Smooth muscle cell (in vitro differentiated cells): Measurements from ENCODE around the gene ERBB2. TPM values are rescaled to one million over a fixed set of nuclear protein-coding genes. Genes with fewer than 3 reads are reported as not detected.

ENCODE experiments used
- DNase-seq: peaks from one replicate; lab custom pipeline; 2025; ENCODE audit not compliant: unreplicated experiment; lab: John Stamatoyannopoulos, UW
- H2AFZ ChIP-seq: fragments of 200-600 bp; sonication (generic); 2 replicates; pipeline ENCODE4 v1.6.0; 2016; ENCODE audit warnings: antibody characterized with exemption, low read depth, mild to moderate bottlenecking
- H3F3A ChIP-seq: fragments of 200-600 bp; sonication (generic); 2 replicates; pipeline ENCODE4 v1.6.0; 2017; ENCODE audit warnings: antibody characterized with exemption, low read depth
- H3K27ac ChIP-seq: fragments of 200-600 bp; sonication (generic); 2 replicates; pipeline ENCODE4 v1.5.1; 2016; ENCODE audit warnings: low read depth, mild to moderate bottlenecking
- H3K27me3 ChIP-seq: fragments of 200-600 bp; sonication (generic); 2 replicates; pipeline ENCODE4 v1.6.1; 2016; ENCODE audit warnings: low read depth, mild to moderate bottlenecking
- H3K36me3 ChIP-seq: fragments of 200-600 bp; sonication (generic); 2 replicates; pipeline ENCODE4 v1.5.1; 2016; ENCODE audit warnings: low read depth
- H3K4me1 ChIP-seq: fragments of 200-600 bp; sonication (generic); 2 replicates; pipeline ENCODE4 v1.5.1; 2016; ENCODE audit warnings: low read depth
- H3K4me2 ChIP-seq: fragments of 200-600 bp; sonication (generic); 2 replicates; pipeline ENCODE4 v1.6.0; 2016; ENCODE audit warnings: mild to moderate bottlenecking
- H3K4me3 ChIP-seq: fragments of 200-600 bp; sonication (generic); 2 replicates; pipeline ENCODE4 v1.5.1; 2016; ENCODE audit warnings: mild to moderate bottlenecking
- H3K79me2 ChIP-seq: fragments of 200-600 bp; sonication (generic); 2 replicates; pipeline ENCODE4 v1.6.0; 2016; ENCODE audit warnings: low read depth, mild to moderate bottlenecking
- H3K9ac ChIP-seq: fragments of 200-600 bp; sonication (generic); 2 replicates; pipeline ENCODE4 v1.6.0; 2016; ENCODE audit warnings: low read depth
- H3K9me3 ChIP-seq: fragments of 200-600 bp; sonication (generic); replicated peaks from 2 replicates; pipeline ENCODE4 v1.5.1; 2016; ENCODE audit warnings: low read depth
- H4K20me1 ChIP-seq: fragments of 200-600 bp; sonication (generic); 2 replicates; pipeline ENCODE4 v1.6.0; 2016; ENCODE audit warnings: low read depth
- WGBS: methylation state at CpG from one replicate; pipeline ENCODE4 v1.1.7; 2016; ENCODE audit warnings: low lambda C conversion rate; 5-methylcytosine and 5-hydroxymethylcytosine counted together
- polyA plus RNA-seq: library from polyadenylated mRNA; unstranded; fragments of >200 nt; fragmentation: Nextera tagmentation; extraction: Ambion mirVana; gene quantifications from 2 replicates; pipeline ENCODE4 v1.2.1, GENCODE V29; 2016
- total RNA-seq: library from RNA; depleted of rRNA; stranded (reverse); fragments of >200 nt; gene quantifications from 2 replicates; pipeline ENCODE4 v1.2.3, GENCODE V29; 2014
- TF ChIP-seq, protein P1 (sequence below): fragments of 200-600 bp; sonication (generic); IDR thresholded peaks from 2 replicates; pipeline ENCODE4 v1.5.1; 2017; ENCODE audit warnings: borderline replicate concordance, mild to moderate bottlenecking, antibody characterized with exemption; ENCODE audit not compliant: insufficient read depth, poor library complexity, severe bottlenecking

The ERBB2 gene
- total and polyA plus RNA-seq, 2 experiments from 2014 or later = 49.4 to 53.6 TPM

DNA sequence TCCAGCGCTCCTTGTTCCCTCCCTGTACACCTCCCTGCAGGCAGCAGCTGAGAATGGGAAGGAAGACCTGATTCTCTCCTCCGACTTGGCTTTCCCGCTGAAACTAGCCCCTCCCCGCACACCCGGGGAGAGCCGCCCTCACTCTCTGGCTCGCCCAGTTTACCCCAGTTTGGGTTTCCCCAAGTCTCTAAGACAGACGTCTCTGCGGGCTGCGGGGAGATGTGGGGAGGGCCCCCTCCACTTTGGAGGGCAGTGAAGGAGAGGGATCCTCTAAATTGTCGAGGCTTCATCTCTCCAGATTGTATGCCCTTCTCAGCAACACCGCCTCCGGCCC lies 38.7 kb downstream of the ERBB2 start:
- H3K4me3 ChIP-seq = peak overlapping the region; percentile 63
- H3K27me3 ChIP-seq = peaks cover 48% of the 10 kb centered on the region
- no peak overlapping the region for H3K27ac ChIP-seq
- no peaks in the 10 kb centered on the region for H4K20me1 ChIP-seq
- H3K4me2 ChIP-seq = peak overlapping the region; percentile 87
- no peaks in the 10 kb centered on the region for H3F3A ChIP-seq
- no peaks in the 10 kb centered on the region for H3K9me3 ChIP-seq
- H3K36me3 ChIP-seq = no peaks in the 10 kb centered on the region
- H3K9ac ChIP-seq = no peak overlapping the region
- TF ChIP-seq, protein P1, sequence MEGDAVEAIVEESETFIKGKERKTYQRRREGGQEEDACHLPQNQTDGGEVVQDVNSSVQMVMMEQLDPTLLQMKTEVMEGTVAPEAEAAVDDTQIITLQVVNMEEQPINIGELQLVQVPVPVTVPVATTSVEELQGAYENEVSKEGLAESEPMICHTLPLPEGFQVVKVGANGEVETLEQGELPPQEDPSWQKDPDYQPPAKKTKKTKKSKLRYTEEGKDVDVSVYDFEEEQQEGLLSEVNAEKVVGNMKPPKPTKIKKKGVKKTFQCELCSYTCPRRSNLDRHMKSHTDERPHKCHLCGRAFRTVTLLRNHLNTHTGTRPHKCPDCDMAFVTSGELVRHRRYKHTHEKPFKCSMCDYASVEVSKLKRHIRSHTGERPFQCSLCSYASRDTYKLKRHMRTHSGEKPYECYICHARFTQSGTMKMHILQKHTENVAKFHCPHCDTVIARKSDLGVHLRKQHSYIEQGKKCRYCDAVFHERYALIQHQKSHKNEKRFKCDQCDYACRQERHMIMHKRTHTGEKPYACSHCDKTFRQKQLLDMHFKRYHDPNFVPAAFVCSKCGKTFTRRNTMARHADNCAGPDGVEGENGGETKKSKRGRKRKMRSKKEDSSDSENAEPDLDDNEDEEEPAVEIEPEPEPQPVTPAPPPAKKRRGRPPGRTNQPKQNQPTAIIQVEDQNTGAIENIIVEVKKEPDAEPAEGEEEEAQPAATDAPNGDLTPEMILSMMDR = no peak
- peaks cover 16% of the 10 kb centered on the region for H3K4me1 ChIP-seq
- whole genome bisulfite sequencing = 2% methylated on average over 13 of the region's 13 CpGs
- no peak for DNase-seq
- no peak overlapping the region for H2AFZ ChIP-seq
- no peaks in the 10 kb centered on the region for H3K79me2 ChIP-seq

DNA sequence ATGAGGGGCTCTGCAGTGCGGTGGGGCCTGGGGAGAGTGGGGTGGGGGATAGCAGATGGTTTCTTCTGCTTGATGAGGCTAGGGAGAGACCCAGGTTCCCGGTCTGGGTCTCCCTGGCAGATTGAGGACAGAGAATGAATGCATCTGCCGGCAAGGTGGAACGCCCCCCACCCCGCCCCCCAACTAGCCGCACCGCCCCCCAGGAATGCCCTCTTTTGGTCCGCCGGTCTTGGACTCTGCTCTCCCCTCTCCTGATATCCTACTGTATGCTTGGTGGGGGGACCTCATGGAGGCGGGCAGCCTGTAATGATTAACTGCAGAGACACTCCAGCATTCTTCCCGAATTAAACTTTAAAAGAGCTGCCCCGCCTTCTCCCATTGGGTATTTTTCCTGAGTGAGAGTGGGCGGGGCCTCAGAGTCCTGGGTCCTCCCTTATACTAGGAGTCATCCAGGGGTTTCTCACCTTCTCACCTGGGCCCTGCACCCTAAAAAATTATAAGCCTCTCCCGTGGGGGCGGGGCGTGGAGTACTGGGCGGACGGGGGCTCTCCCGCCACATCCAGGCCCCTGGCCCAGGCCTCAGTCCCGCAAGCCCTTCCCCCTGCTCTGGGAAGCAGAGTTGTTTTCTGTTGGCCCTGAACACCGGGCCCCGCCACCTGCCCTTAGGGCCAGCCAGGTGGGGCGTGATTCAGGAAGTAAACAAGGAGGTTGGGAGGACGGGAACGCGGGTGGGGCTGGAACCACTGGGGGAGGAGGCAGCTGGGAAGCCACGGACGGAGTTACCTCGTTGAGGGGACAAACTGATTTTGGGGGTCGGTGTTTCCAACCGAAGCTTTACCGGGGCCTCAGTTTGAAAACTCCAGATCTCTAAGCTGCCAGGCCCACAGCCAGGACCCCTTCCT lies 39.4 kb downstream of the ERBB2 start:
- H3F3A ChIP-seq = no peaks in the 10 kb centered on the region
- peaks cover 16% of the 10 kb centered on the region for H3K4me1 ChIP-seq
- TF ChIP-seq, protein P1 = no peak
- no peak for DNase-seq
- peak overlapping the region; percentile 51 for H2AFZ ChIP-seq
- H3K27ac ChIP-seq = peak overlapping the region; percentile 70
- peak overlapping the region; percentile 63 for H3K4me3 ChIP-seq
- H4K20me1 ChIP-seq = no peaks in the 10 kb centered on the region
- no peaks in the 10 kb centered on the region for H3K9me3 ChIP-seq
- H3K4me2 ChIP-seq = peak overlapping the region; percentile 87
- no peaks in the 10 kb centered on the region for H3K36me3 ChIP-seq
- no peaks in the 10 kb centered on the region for H3K79me2 ChIP-seq
- 4% methylated on average over 31 of the region's 32 CpGs for WGBS
- peak overlapping the region; percentile 26 for H3K9ac ChIP-seq
- H3K27me3 ChIP-seq = peaks cover 48% of the 10 kb centered on the region

DNA sequence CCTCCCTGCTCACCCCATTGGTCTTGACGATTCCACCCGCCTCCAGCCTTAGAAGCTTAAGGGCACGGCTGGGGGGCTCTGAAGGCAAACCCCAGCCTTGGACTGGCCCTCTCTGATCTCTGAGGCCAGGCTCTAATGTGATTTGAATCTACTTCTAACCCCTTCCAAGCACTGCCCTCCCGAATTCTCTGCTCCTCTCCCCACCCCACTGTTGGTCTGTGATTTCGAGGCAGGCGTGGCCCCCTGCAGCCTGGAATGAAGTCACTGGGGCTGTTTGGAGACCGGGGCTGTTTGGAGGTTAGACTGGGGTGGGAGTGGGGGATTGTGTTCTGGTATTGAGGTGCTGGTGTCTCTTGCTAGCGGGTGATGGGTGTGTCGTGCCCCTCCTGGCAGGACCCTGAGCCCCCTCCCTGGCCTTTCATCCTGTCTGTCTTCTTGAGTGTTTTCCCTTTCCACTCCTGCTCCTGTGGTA lies 40.1 kb downstream of the ERBB2 start:
- TF ChIP-seq, protein P1 = no peak
- 18% methylated on average over 8 of the region's 9 CpGs for WGBS
- Histone ChIP-seq H3K27ac (peak overlapping the region; percentile 70), H3K27me3 (peaks cover 48% of the 10 kb centered on the region), H3K4me2 (peak overlapping the region; percentile 87), H3F3A (no peaks in the 10 kb centered on the region), H4K20me1 (no peaks in the 10 kb centered on the region), H2AFZ (peak overlapping the region; percentile 51), H3K4me1 (peaks cover 16% of the 10 kb centered on the region), H3K9ac (peak overlapping the region; percentile 38), H3K9me3 (no peaks in the 10 kb centered on the region), H3K79me2 (no peaks in the 10 kb centered on the region), H3K4me3 (peak overlapping the region; percentile 63), H3K36me3 (no peaks in the 10 kb centered on the region)
- no peak for DNase-seq
